Heart left ventricle (tissue), 16 donors: ENCODE data around the gene DPH6. TPM values are rescaled to one million over a fixed set of nuclear protein-coding genes. Genes with fewer than 3 reads are reported as not detected.

ENCODE experiments used
- ATAC-seq, 4 donors: fragments of 200-7000 bp; cut with Tn5 transposase; one replicate each; pipeline ENCODE4 v1.9.1; 2020 to 2022; ENCODE audit warnings: moderate library complexity in 4 of 4, mild to moderate bottlenecking in 3 of 4, moderate number of reproducible peaks in 1 of 4
- DNase-seq, 5 donors: peaks; one replicate each; pipeline ENCODE4 v3.0.0-alpha.2; 2020
- H3K27ac ChIP-seq, 12 donors: fragments of 200-600 bp; sonication (generic) in 4 of 12; one replicate each; pipeline versions ENCODE4 v1.5.0 to v1.8.0; 2016 to 2022; ENCODE audit warnings: mild to moderate bottlenecking in 2 of 12
- H3K27me3 ChIP-seq, 9 donors: fragments of 200-600 bp; sonication (generic) in 2 of 9; one replicate each; pipeline versions ENCODE4 v1.5.1 to v1.8.0; 2016 to 2022; ENCODE audit warnings: mild to moderate bottlenecking in 3 of 9
- H3K36me3 ChIP-seq, 9 donors: fragments of 200-600 bp; sonication (generic) in 2 of 9; one replicate each; pipeline versions ENCODE4 v1.5.0 to v1.8.0; 2018 to 2022; ENCODE audit warnings: mild to moderate bottlenecking in 2 of 9
- H3K4me1 ChIP-seq, 12 donors: fragments of 200-600 bp; sonication (generic) in 4 of 12; one replicate each; pipeline versions ENCODE4 v1.5.0 to v1.8.0; 2016 to 2022; ENCODE audit warnings: mild to moderate bottlenecking in 3 of 12
- H3K4me3 ChIP-seq, 12 donors: fragments of 200-600 bp; sonication (generic) in 4 of 12; one replicate each; pipeline versions ENCODE4 v1.5.0 to v1.8.0; 2017 to 2022; ENCODE audit warnings: mild to moderate bottlenecking in 9 of 12, moderate library complexity in 4 of 12
- H3K9me3 ChIP-seq, 12 donors: fragments of 200-600 bp; sonication (generic) in 4 of 12; one replicate each; pipeline versions ENCODE4 v1.5.0 to v1.8.0; 2016 to 2022; ENCODE audit warnings: mild to moderate bottlenecking in 1 of 12
- CTCF ChIP-seq, 12 donors: fragments of 200-600 bp; sonication (generic) in 4 of 12; IDR thresholded peaks; one replicate each; pipeline versions ENCODE4 v1.5.0 to v1.8.0; 2018 to 2022; ENCODE audit warnings: antibody characterized with exemption in 12 of 12, mild to moderate bottlenecking in 5 of 12
- POLR2A ChIP-seq, 2 donors: fragments of 450-650 bp; IDR thresholded peaks; one replicate each; pipeline ENCODE4 v1.6.1; 2017; ENCODE audit warnings: antibody characterized with exemption in 2 of 2, mild to moderate bottlenecking in 2 of 2, moderate library complexity in 2 of 2
- WGBS, 4 donors: extraction: QIAGEN DNeasy Blood & Tissue Kit in 2 of 4; methylation state at CpG; one replicate each; pipeline versions ENCODE4 v1.1.5 to v1.1.7; 2013 to 2018; 5-methylcytosine and 5-hydroxymethylcytosine counted together
- intact Hi-C, 10 donors: fragments of 100-400 bp; cut with DNase I; formaldehyde crosslinking; loops; one replicate each; pipeline versions ENCODE4 v1.11.1 to v1.14.2; 2022
- polyA plus RNA-seq, 2 donors: library from polyadenylated mRNA; stranded (reverse); fragments of 200-250 nt; gene quantifications; one replicate each; pipeline ENCODE4 v1.2.3, GENCODE V29; 2013
- total RNA-seq, 9 donors: library from RNA; depleted of rRNA in 2 of 9; stranded (reverse); fragments of >200 nt in 2 of 9; fragmentation: NEBNext Ultra II Directional in 3 of 9; extraction: Animal tissue kit (Norgen Biotek cat#: 25700) in 3 of 9; gene quantifications; one replicate each; pipeline versions ENCODE4 v1.1.0 to v1.2.4, GENCODE V29; 2016 to 2023
- donor health status: ischemic (EF 13 %, LVEDD 7.1; RV severe dilation, severe dysfunction).
- donor health status: healthy with polysubstance abuse.
- donor health status: DM: no; HTN: yes; CAD: no.
- donor health status: DM: no; HTN: no; CAD: no.
- donor health status: ischemic (EF 25% LVEDD 6.9; RV normal size, moderate dysfunction).
- donor health status: ischemic (EF 25% LVEDD 5.7; RV mildly dilated, moderate dysfunction).
- donor health status: healthy.
- donor health status: DM: yes; HTN: yes; CAD: no.
- donor health status: ischemic (EF 35%, LVEDD 5.7; RV mildly dilated, moderate dysfunction).
- donor health status: nonischemic (EF 11% LVEDD 7.7; RV severe dilation, severe dysfunction).
- donor health status: DM: yes; HTN: yes; CAD: no.
- donor health status: PGD.
- donor health status: ischemic (EF 29% LVEDD 5.4; RV normal size, mild dysfunction).
- donor health status: nonischemic (EF 23%, LVEDD 6.1; RV moderate dilation, normal function).

Gene DPH6
- total and polyA plus RNA-seq, 11 donors, result 5.9 to 24.8 (median 15.7) TPM

GRCh38 chr15:35455201-35455600 is 90.8 kb downstream of the DPH6 start:
- no peak for DNase-seq
- no peaks in the 10 kb centered on the region for H3K9me3 ChIP-seq
- H3K4me1 ChIP-seq, result peaks cover 0 to 4% (median 0%) of the 10 kb centered on the region in 12 donors
- no peak overlapping the region for H3K27ac ChIP-seq
- H3K36me3 ChIP-seq, result peaks cover 0 to 3% (median 0%) of the 10 kb centered on the region in 9 donors
- H3K27me3 ChIP-seq, result no peaks in the 10 kb centered on the region
- no peak for ATAC-seq
- TF ChIP-seq POLR2A (IDR thresholded peaks at IDR 0.05), result no peak
- no peak for TF ChIP-seq CTCF (IDR thresholded peaks at IDR 0.05)
- H3K4me3 ChIP-seq, result no peak overlapping the region
- intact Hi-C loops, result no loop called here

GRCh38 chr15:35450492-35450891 is 95.5 kb downstream of the DPH6 start:
- Histone ChIP-seq H3K27me3 (no peaks in the 10 kb centered on the region), H3K36me3 (peaks cover 0 to 25% (median 0%) of the 10 kb centered on the region in 9 donors), H3K4me1 (no peaks in the 10 kb centered on the region), H3K4me3 (no peak overlapping the region), H3K27ac (no peak overlapping the region), H3K9me3 (no peaks in the 10 kb centered on the region)
- ATAC-seq (no peak), DNase-seq (no peak)
- intact Hi-C loops, result no loop called here
- no peak for TF ChIP-seq POLR2A (IDR thresholded peaks at IDR 0.05)
- TF ChIP-seq CTCF (IDR thresholded peaks at IDR 0.05), result no peak
- 77 to 85% (median 83%) methylated on average over 1 of the region's 1 CpG for WGBS, 4 donors

- H3K9me3 ChIP-seq, result no peaks in the 10 kb centered on the region
Observed at GRCh38 chr15:35448294-35448693, 97.7 kb downstream of the DPH6 start.

GRCh38 chr15:35445891-35446290 is 100.1 kb downstream of the DPH6 start:
- 65 to 71% (median 71%) methylated on average over 4 of the region's 4 CpGs for WGBS, 4 donors
- ATAC-seq (no peak), DNase-seq (no peak)
- TF ChIP-seq CTCF (IDR thresholded peaks at IDR 0.05) (no peak), POLR2A (IDR thresholded peaks at IDR 0.05) (no peak)
- Histone ChIP-seq H3K9me3 (peaks cover 0 to 7% (median 0%) of the 10 kb centered on the region in 12 donors), H3K36me3 (peaks cover 0 to 25% (median 0%) of the 10 kb centered on the region in 9 donors), H3K27ac (no peak overlapping the region), H3K4me1 (no peaks in the 10 kb centered on the region), H3K4me3 (no peak overlapping the region), H3K27me3 (no peaks in the 10 kb centered on the region)
- intact Hi-C loops, result loop anchor here in 9 of 10 donors (2.0 to 10.0 kb wide), 5 partner anchors 155 to 371 kb away; no protein-coding TSS in a partner anchor

More at GRCh38 chr15:35448294-35448693, 97.7 kb downstream of the DPH6 start:
- no peak overlapping the region for H3K4me3 ChIP-seq
- 89 to 97% (median 94%) methylated on average over 1 of the region's 1 CpG for WGBS, 4 donors
- intact Hi-C loops, result loop anchor here in 3 of 10 donors (5.0 to 10.0 kb wide), 2 partner anchors 371 to 373 kb away; no protein-coding TSS in a partner anchor
- H3K27me3 ChIP-seq, result no peaks in the 10 kb centered on the region
- TF ChIP-seq POLR2A (IDR thresholded peaks at IDR 0.05) (no peak), CTCF (IDR thresholded peaks at IDR 0.05) (no peak)
- no peak overlapping the region for H3K27ac ChIP-seq
- H3K4me1 ChIP-seq, result no peaks in the 10 kb centered on the region
- no peak for ATAC-seq
- peaks cover 0 to 25% (median 0%) of the 10 kb centered on the region in 9 donors for H3K36me3 ChIP-seq
- no peak for DNase-seq
